Neural progenitor cell (in vitro differentiated cells): Measurements from ENCODE around the gene BFSP2.

Experiments
- CTCF ChIP-seq: fragments of 200-600 bp; sonication (generic); IDR thresholded peaks from 2 replicates; pipeline ENCODE4 v1.5.1; 2017; ENCODE audit warnings: antibody characterized with exemption, mild to moderate bottlenecking
- EZH2 ChIP-seq: fragments of 200-600 bp; sonication (generic); IDR thresholded peaks from 2 replicates; pipeline ENCODE4 v1.6.1; 2017; ENCODE audit warnings: antibody characterized with exemption, mild to moderate bottlenecking, moderate library complexity

DNA sequence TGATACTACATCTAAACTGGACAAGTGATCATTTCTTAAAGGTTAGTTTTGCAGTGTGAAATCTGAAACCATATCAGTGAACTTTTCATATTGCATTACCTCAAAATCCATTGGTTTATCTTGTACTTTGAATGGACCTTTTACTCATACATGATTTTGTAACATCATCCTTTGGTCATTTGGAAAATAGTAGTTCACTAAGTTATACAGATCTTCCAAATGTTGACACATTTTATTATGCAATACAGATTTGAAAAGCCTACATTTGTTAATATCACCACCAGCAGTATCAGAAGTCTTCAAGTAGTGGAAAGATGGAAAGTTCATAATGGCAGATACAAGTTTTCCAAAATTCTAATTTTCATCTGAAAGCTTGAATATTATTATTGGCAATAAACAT lies 109.6 kb downstream of the BFSP2 start:
- no peak for TF ChIP-seq EZH2
- TF ChIP-seq CTCF = no peak
